ENCODE results near the gene GRIN3A. TPM values are rescaled to one million over a fixed set of nuclear protein-coding genes. Genes with fewer than 3 reads are reported as not detected.

GRIN3A gene
- total and polyA plus RNA-seq, 9 of the 15 experiments (the other 6 are each of a cell fraction or from before 2014, with no cell fraction given), result 0.01 to 0.03 TPM; not detected in 7

- WGBS (ENCODE audit: insufficient coverage, low coverage, missing lambda C conversion rate), result 4% methylated on average over 4 of the region's 4 CpGs
- Histone ChIP-seq H3K9me1 (ENCODE audit: control insufficient read depth, insufficient read depth, low read length) (no peaks in the 10 kb centered on the region), H3K9ac (ENCODE audit: insufficient read depth in 1 of 2, low read depth in 2 of 2, low read length in 2 of 2) (no peak overlapping the region), H3K9me3 (replicated peaks; ENCODE audit: control insufficient read depth, insufficient read depth, low read depth, low read length) (no peaks in the 10 kb centered on the region), H3K4me1 (replicated peaks in 1 of 2; ENCODE audit: control insufficient read depth in 2 of 2, insufficient read depth in 2 of 2, low read length in 2 of 2) (no peaks in the 10 kb centered on the region), H3K36me3 (ENCODE audit: control insufficient read depth, insufficient read depth, low read length) (no peaks in the 10 kb centered on the region), H2AFZ (ENCODE audit: low read depth, low read length) (no peak overlapping the region), H4K20me1 (replicated peaks; ENCODE audit: control insufficient read depth, insufficient read depth, low read length) (no peaks in the 10 kb centered on the region), H3K4me3 (no peak overlapping the region), H3K79me2 (ENCODE audit: control insufficient read depth, insufficient read depth, low read length) (no peaks in the 10 kb centered on the region), H3K4me2 (ENCODE audit: insufficient read depth, low read length) (no peak overlapping the region), H3K27ac (ENCODE audit: extremely low read depth, low read depth, low read length) (no peak overlapping the region), H3K27me3 (ENCODE audit: control insufficient read depth in 2 of 2, insufficient read depth in 2 of 2, low read length in 2 of 2) (no peaks in the 10 kb centered on the region)
- in situ Hi-C loops (cut with MboI) (no loop called here), intact Hi-C loops (cut with micrococcal nuclease) (no loop called here)
- ATAC-seq (no peak), DNase-seq (ENCODE audit: extremely low read depth in 1 of 4, low spot score in 3 of 4) (no peak), FAIRE-seq (no peak)
- TF ChIP-seq FOS (IDR thresholded peaks at IDR 0.05; ENCODE audit: extremely low read depth, insufficient read length) (no peak), SPI1 (IDR thresholded peaks at IDR 0.05; ENCODE audit: borderline replicate concordance, low read depth, low read length) (peak; percentile 69; the same call in 1 of the 2 replicates), ZFX (CRISPR knock-in tag; IDR thresholded peaks at IDR 0.05) (no peak)
- POLR2A ChIA-PET, result interaction anchor here (0.8 kb wide), 1 partner anchor 192 kb away, joined by 3 read pairs; no protein-coding TSS in a partner anchor
- CTCF ChIA-PET (ENCODE audit: low intra/inter-chr PET ratio), result no interaction called here
- BruUV-seq (replicated peaks), result no TSS peak
Measured at GRCh38 chr9:101778332-101778731, 39.9 kb upstream of the GRIN3A start.

GRCh38 chr9:101764472-101764871, 26.0 kb upstream of the GRIN3A start:
- intact Hi-C loops (cut with micrococcal nuclease) (no loop called here), in situ Hi-C loops (cut with MboI) (no loop called here)
- H4K20me1 ChIP-seq (replicated peaks; ENCODE audit: control insufficient read depth, insufficient read depth, low read length), result no peaks in the 10 kb centered on the region
- H3K4me1 ChIP-seq (replicated peaks in 1 of 2; ENCODE audit: control insufficient read depth in 2 of 2, insufficient read depth in 2 of 2, low read length in 2 of 2), result no peaks in the 10 kb centered on the region
- no peaks in the 10 kb centered on the region for H3K27me3 ChIP-seq (ENCODE audit: control insufficient read depth in 2 of 2, insufficient read depth in 2 of 2, low read length in 2 of 2)
- H3K9me3 ChIP-seq (replicated peaks; ENCODE audit: control insufficient read depth, insufficient read depth, low read depth, low read length), result no peaks in the 10 kb centered on the region
- DNase-seq (ENCODE audit: extremely low read depth in 1 of 4, low spot score in 3 of 4) (no peak), ATAC-seq (no peak), FAIRE-seq (no peak)
- no peaks in the 10 kb centered on the region for H3K79me2 ChIP-seq (ENCODE audit: control insufficient read depth, insufficient read depth, low read length)
- BruUV-seq (replicated peaks), result no TSS peak
- no peak overlapping the region for H3K4me3 ChIP-seq
- H3K4me2 ChIP-seq (ENCODE audit: insufficient read depth, low read length), result no peak overlapping the region
- no peak overlapping the region for H3K9ac ChIP-seq (ENCODE audit: insufficient read depth in 1 of 2, low read depth in 2 of 2, low read length in 2 of 2)
- 4% methylated on average over 3 of the region's 3 CpGs for WGBS (ENCODE audit: insufficient coverage, low coverage, missing lambda C conversion rate)
- CTCF ChIA-PET (ENCODE audit: low intra/inter-chr PET ratio), result no interaction called here
- H3K9me1 ChIP-seq (ENCODE audit: control insufficient read depth, insufficient read depth, low read length), result no peaks in the 10 kb centered on the region
- no peak overlapping the region for H3K27ac ChIP-seq (ENCODE audit: extremely low read depth, low read depth, low read length)
- POLR2A ChIA-PET, result no interaction called here
- H3K36me3 ChIP-seq (ENCODE audit: control insufficient read depth, insufficient read depth, low read length), result no peaks in the 10 kb centered on the region
- H2AFZ ChIP-seq (ENCODE audit: low read depth, low read length), result no peak overlapping the region
- TF ChIP-seq STAT5A (IDR thresholded peaks at IDR 0.05; ENCODE audit: borderline replicate concordance, low read length) (no peak), GTF2A2 (tag; IDR thresholded peaks at IDR 0.05) (no peak), ZFP91 (CRISPR knock-in tag; IDR thresholded peaks at IDR 0.05) (no peak), POLR3A (IDR thresholded peaks at IDR 0.05; ENCODE audit: borderline replicate concordance, extremely low read depth, insufficient read depth, insufficient read length) (no peak), KHSRP (IDR thresholded peaks at IDR 0.05) (no peak), ELK1 (CRISPR knock-in tag; IDR thresholded peaks at IDR 0.05) (no peak), ZC3H11A (IDR thresholded peaks at IDR 0.05; ENCODE audit: low read depth, low read length) (no peak), PHF20 (IDR thresholded peaks at IDR 0.05; ENCODE audit: partially characterized antibody) (no peak), SIN3A (IDR thresholded peaks at IDR 0.05; ENCODE audit: borderline replicate concordance in 2 of 2, control insufficient read depth in 1 of 2, low read depth in 2 of 2, low read length in 2 of 2) (no peak), NBN (IDR thresholded peaks at IDR 0.05; ENCODE audit: low read depth) (no peak), MYBL2 (IDR thresholded peaks at IDR 0.05; ENCODE audit: low read depth) (no peak), MYBL2 (CRISPR knock-in tag; IDR thresholded peaks at IDR 0.05; ENCODE audit: borderline replicate concordance) (no peak), XRCC3 (IDR thresholded peaks at IDR 0.05) (no peak)
